ENCODE measurements around the gene COL1A1.

COL1A1 gene

GRCh38 chr17:50199803-50200456, 1.5 kb downstream of the COL1A1 start:
- DNase-seq = peak; percentile 82

GRCh38 chr17:50199211-50199802, 2.1 kb downstream of the COL1A1 start:
- DNase-seq = no peak

DNA sequence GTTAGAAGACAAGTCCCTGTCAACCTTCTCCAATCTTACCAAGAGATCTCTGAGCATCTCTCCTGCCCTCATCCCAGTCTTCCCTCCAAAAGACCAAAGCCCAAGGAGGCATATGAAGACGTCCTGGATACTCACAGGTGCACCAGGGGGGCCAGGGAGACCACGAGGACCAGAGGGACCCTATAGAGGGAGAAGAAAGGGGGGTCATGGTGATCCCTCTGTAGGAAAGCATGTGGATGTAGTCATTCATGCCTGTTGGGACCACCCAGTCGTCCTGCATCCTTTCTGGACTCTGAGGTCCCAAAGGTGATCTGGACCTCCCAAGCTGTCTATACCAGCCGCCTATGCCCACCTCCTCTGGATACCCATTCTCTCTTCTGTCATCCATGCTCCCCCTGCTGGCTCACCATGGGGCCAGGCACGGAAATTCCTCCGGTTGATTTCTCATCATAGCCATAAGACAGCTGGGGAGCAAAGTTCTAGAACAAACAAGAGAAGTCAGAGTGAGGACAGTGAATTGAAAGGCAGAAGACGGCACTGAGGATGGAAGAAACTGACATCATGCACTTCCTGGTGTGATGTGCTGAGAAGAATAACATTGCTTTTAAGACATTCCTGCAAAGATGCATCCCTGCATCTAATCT, 3.3 kb downstream of the COL1A1 start:
- peak; percentile 60 for DNase-seq

DNA sequence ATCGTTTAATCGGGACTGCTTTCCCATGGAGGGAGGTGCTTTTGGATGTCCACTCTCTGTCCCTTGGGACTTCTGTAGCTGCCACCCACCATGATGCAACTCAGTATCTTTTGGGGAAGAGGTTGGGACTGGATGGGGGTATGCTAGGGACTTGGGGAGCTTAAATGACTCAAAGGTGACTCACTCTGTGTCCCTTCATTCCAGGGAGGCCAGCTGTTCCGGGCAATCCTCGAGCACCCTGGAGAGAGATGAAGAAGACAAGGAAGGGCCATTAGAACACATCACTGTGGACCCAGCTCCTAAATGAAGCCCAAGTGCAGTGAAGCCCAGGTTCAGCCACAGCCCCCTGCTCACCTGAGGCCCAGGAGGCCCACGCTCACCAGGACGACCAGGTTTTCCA, 4.6 kb downstream of the COL1A1 start:
- no peak for DNase-seq

DNA sequence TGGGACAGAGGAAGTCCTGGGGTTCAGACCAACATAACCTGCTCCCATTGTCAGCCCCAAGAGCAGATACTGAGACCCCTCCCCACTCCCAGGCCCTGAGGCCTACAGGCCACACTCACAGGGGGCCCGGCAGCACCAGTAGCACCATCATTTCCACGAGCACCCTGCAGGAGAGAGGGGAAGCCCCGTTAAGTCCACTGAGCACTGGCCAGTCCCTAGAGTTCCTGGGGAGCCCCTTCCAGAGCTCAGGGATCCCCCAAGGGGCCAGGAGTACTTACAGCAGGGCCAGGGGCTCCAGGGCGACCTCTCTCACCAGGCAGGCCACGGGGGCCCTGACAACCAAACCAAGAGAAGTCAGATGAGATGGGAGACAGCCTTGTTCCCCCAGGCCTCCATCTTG, 5.4 kb downstream of the COL1A1 start:
- no peak for DNase-seq

GRCh38 chr17:50194934-50195865, 6.2 kb downstream of the COL1A1 start:
- no peak for DNase-seq

- no peak for DNase-seq
Observed at GRCh38 chr17:50194140-50194933, 7.1 kb downstream of the COL1A1 start.

- no peak for DNase-seq
Observed at GRCh38 chr17:50192618-50193291, 8.7 kb downstream of the COL1A1 start.

DNA sequence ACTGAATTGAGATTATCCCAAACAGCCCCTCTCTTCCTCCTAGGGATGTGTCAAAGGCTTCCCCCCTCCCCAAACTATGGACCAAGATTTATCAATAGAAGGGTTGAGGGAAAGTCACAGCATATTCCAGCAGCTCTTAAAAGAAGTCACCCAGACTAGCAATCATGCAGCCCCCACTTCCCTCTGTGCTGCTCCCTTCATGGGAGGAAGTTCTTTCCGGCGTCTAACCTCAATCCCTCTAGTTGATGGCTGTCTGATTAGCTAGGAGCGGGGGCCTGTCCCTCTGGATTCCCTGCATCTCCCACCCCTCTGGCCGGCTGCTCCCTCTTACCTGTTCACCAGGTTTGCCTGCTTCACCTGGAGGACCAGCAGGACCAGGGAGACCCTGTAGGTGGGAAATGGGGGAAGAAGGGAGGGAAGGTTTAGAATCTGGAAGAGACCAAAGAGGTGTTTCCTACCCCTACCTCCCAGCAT, 9.2 kb downstream of the COL1A1 start:
- DNase-seq = no peak

- DNase-seq = no peak
Observed at GRCh38 chr17:50191359-50192143, 9.9 kb downstream of the COL1A1 start.

- DNase-seq = no peak
Observed at GRCh38 chr17:50190603-50191358, 10.7 kb downstream of the COL1A1 start.

GRCh38 chr17:50190293-50190602, 11.2 kb downstream of the COL1A1 start:
- no peak for DNase-seq

DNA sequence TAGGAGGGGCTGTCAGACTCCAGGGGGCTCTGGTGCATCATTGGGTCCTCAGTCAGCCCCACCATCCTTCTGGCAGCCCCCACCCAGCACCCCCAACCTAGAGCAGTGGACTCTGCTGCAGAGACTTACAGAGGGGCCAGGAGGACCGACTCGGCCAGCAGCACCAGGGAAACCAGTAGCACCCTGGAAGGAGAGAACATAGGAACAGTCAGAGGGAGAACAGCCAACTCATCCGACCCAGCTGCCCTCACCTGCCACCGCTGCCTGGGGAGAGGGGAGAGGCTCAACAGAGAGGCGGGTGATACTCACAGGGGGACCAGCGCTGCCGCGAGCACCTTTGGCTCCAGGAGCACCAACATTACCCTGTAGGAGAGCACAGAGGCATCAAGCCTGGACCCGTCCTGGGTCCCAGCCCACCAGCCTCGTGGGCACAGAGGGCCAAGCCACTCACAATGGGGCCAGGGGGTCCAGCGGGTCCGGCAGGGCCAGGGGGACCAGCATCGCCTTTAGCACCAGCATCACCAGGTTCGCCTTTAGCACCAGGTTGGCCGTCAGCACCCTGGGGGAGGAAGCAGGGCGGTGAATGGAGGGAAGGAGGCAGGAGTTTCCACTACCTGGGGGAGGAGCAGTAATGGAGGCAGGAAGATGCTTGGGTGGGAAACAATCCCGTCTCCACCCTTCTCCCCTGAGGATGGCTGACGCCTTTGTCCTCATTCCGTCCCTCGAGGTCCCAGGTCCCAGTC, 11.7 kb downstream of the COL1A1 start:
- DNase-seq = no peak

DNA sequence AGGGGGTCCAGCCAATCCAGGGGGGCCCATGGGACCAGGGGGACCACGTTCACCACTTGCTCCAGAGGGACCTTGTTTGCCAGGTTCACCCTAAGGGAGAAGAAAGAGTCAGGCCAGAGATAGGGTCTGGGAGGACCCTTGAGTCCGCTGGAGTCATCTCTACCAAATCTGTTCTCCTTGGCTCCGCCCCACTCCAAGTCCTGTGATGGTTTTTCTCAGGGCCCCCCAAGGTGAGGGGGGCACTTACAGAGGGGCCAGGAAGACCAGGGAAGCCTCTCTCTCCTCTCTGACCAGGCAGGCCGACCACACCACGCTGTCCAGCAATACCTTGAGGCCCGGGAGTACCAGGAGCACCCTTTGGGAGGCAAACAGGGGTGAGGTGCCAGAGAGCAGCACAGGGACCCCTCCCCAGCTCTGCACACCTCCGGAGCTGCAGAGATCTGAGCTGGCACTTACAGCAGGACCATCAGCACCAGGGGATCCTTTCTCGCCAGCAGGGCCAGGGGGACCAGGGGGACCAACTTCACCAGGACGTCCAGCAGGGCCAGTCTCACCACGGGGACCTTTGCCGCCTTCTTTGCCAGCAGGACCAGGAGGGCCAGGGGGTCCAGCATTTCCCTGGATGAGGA, 12.4 kb downstream of the COL1A1 start:
- DNase-seq = no peak

DNA sequence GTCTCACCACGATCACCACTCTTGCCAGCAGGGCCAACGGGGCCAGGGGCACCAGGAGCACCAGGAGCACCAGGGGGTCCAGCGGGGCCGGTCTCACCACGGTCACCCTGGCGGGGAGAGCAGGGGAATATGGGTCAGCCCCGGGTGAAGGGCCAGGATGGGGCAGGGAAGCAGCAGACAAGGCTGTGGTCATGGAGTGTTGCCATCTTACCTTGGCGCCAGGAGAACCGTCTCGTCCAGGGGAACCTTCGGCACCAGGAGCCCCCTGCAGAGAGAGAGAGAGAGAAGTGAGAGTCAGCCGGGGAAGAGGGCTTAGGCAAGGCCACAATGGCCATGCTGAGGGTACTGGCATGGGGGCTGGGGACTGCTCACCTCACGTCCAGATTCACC, 12.9 kb downstream of the COL1A1 start:
- no peak for DNase-seq

DNA sequence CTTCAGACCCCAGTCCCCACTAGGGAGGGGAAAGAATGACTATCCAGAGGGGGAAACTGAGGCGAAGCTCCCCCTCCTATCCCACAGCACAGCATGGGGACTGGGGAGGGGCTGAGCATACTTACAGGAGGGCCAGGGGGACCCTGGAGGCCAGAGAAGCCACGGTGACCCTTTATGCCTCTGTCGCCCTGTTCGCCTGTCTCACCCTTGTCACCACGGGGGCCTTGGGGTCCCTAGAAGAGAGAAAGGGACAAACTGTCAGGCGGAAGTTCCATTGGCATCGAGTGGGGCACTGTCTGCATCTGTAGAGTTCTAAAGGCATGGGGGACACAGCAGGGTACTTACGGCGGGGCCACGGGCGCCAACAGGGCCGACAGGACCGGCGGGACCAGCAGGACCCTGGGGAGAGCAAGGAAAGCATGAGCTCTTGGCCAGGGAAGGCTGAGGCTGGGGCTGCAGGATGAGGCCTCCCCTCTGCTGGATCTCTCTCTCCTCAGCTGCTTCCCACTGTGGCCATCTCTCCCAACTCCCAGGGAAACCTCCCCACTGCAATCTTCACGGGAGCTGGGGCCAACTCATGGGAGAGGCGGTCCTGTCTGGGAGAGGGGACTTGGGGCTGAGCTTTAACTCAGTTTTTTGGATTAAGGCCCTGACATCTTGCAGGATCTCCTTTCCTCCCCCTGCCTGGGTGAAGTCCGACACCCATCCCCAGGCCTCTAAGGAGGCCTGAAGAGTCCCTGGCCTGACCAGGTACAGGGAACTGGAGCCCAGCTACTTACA, 13.5 kb downstream of the COL1A1 start:
- no peak for DNase-seq

- DNase-seq = no peak
Observed at GRCh38 chr17:50187394-50187725, 14.1 kb downstream of the COL1A1 start.

- no peak for DNase-seq
Observed at GRCh38 chr17:50186661-50187393, 14.6 kb downstream of the COL1A1 start.

Data from CD4-positive, alpha-beta T cell treated with Interleukin-17A for 4 hours (primary cell).